ENCODE measurements around the gene SMCHD1. TPM values are rescaled to one million over a fixed set of nuclear protein-coding genes. Genes with fewer than 3 reads are reported as not detected.

Gene SMCHD1
- total and polyA plus RNA-seq, 10 of the 15 experiments (the other 5 are each of a cell fraction or from before 2014, with no cell fraction given): 6.0 to 110 (median 48.0) TPM

DNA sequence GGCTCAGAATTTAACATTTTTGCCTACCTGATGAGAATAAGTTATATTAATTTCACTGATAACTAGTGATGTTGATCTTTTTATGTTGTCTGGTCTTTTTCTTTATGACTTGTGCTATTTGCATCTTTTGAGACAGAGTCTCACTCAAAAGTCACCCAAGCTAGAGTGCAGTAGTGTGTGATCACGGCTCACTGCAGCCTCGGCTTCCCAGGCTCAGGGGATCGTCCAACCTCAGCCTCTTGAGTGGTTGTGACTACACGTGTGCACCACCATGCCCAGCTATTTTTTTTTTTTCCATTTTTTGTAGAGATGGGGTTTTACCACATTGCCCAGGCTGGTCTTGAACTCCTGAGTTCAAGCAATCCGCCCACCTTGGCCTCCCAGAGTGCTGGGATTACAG lies 7.5 kb downstream of the SMCHD1 start:
- Histone ChIP-seq H3K4me2 (ENCODE audit: control insufficient read depth, insufficient read depth) (peak overlapping the region; percentile 11), H3K27ac (ENCODE audit: control insufficient read depth, insufficient read depth) (no peak overlapping the region), H3K4me1 (ENCODE audit: control insufficient read depth, insufficient read depth, low read length) (peaks cover 3% of the 10 kb centered on the region), H3K9me3 (replicated peaks; ENCODE audit: control insufficient read depth, insufficient read depth, low read length) (peaks cover 5% of the 10 kb centered on the region; the same call in 2 of the 3 replicates), H3K9ac (ENCODE audit: control insufficient read depth, insufficient read depth, low read length) (no peak overlapping the region), H3K79me2 (ENCODE audit: control insufficient read depth, insufficient read depth, low read length) (peaks cover 85% of the 10 kb centered on the region), H3K27me3 (replicated peaks in 1 of 2; ENCODE audit: control insufficient read depth in 2 of 2, insufficient read depth in 2 of 2, low read length in 1 of 2) (no peaks in the 10 kb centered on the region), H3K4me3 (no peak overlapping the region), H2AFZ (ENCODE audit: control insufficient read depth, low read depth, low read length) (no peak overlapping the region), H4K20me1 (ENCODE audit: control insufficient read depth, insufficient read depth) (no peaks in the 10 kb centered on the region; the same call in 1 of the 2 replicates), H3K36me3 (ENCODE audit: control insufficient read depth in 2 of 2, insufficient read depth in 2 of 2, low read length in 1 of 2) (peaks cover 0 to 13% of the 10 kb centered on the region in 2 experiments; a peak in 2 of 4 replicates)
- BruUV-seq (replicated peaks): no TSS peak
- ChIA-PET SMC1A (ENCODE audit: uncharacterized antibody, unreplicated experiment) (interaction anchor here (1.0 kb wide), 1 partner anchor 21 kb away, joined by 3 read pairs; no protein-coding TSS in a partner anchor), POLR2A (interaction anchor here (0.5 kb wide), 1 partner anchor 163 kb away, joined by 4 read pairs; no protein-coding TSS in a partner anchor), CTCF (interaction anchor here (1.3 kb wide), 1 partner anchor 11 kb away, joined by 4 read pairs; no protein-coding TSS in a partner anchor), RAD21 (ENCODE audit: unreplicated experiment) (no interaction called here)
- 18% methylated on average over 5 of the region's 5 CpGs for WGBS (ENCODE audit: insufficient coverage, insufficient replicate concordance, low lambda C conversion rate, missing lambda C conversion rate)
- in situ Hi-C loops (cut with MboI) (no loop called here), intact Hi-C loops (cut with micrococcal nuclease; ENCODE audit: unreplicated experiment) (no loop called here)
- ATAC-seq (peak; percentile 75), DNase-seq (ENCODE audit: low read depth, low spot score) (no peak), FAIRE-seq (no peak)
- TF ChIP-seq SP1 (IDR thresholded peaks at IDR 0.05; ENCODE audit: low read depth, low read length): no peak
- no peak for TF ChIP-seq STAT3 (IDR thresholded peaks at IDR 0.05; ENCODE audit: low read depth, low read length)
- no peak for TF ChIP-seq SMAD5 (IDR thresholded peaks at IDR 0.05; ENCODE audit: low read depth)
- no peak for TF ChIP-seq MTA2 (IDR thresholded peaks at IDR 0.05; ENCODE audit: low read depth)
- no peak for TF ChIP-seq BCL3 (IDR thresholded peaks at IDR 0.05; ENCODE audit: borderline replicate concordance, insufficient read depth, low read depth, low read length, poor library complexity, severe bottlenecking)
- TF ChIP-seq KDM1A (IDR thresholded peaks at IDR 0.05; ENCODE audit: borderline replicate concordance): no peak
- TF ChIP-seq EED (IDR thresholded peaks at IDR 0.05; ENCODE audit: low read depth): no peak
- TF ChIP-seq NR2C2 (IDR thresholded peaks at IDR 0.05; ENCODE audit: borderline replicate concordance, control insufficient read depth, insufficient read length, low read depth): no peak
- no peak for TF ChIP-seq SPI1 (IDR thresholded peaks at IDR 0.05; ENCODE audit: borderline replicate concordance, insufficient read depth, low read depth, low read length)
- TF ChIP-seq ZNF24 (IDR thresholded peaks at IDR 0.05): no peak
- TF ChIP-seq, protein P1, sequence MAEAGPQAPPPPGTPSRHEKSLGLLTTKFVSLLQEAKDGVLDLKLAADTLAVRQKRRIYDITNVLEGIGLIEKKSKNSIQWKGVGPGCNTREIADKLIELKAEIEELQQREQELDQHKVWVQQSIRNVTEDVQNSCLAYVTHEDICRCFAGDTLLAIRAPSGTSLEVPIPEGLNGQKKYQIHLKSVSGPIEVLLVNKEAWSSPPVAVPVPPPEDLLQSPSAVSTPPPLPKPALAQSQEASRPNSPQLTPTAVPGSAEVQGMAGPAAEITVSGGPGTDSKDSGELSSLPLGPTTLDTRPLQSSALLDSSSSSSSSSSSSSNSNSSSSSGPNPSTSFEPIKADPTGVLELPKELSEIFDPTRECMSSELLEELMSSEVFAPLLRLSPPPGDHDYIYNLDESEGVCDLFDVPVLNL (IDR thresholded peaks at IDR 0.05; ENCODE audit: low read depth, low read length): no peak
- TF ChIP-seq IRF4 (IDR thresholded peaks at IDR 0.05; ENCODE audit: low read depth, low read length): no peak
- TF ChIP-seq SREBF2 (IDR thresholded peaks at IDR 0.05; ENCODE audit: low read length): no peak
- no peak for TF ChIP-seq RFX5 (IDR thresholded peaks at IDR 0.05; ENCODE audit: low read depth, low read length)
- TF ChIP-seq, protein P2, sequence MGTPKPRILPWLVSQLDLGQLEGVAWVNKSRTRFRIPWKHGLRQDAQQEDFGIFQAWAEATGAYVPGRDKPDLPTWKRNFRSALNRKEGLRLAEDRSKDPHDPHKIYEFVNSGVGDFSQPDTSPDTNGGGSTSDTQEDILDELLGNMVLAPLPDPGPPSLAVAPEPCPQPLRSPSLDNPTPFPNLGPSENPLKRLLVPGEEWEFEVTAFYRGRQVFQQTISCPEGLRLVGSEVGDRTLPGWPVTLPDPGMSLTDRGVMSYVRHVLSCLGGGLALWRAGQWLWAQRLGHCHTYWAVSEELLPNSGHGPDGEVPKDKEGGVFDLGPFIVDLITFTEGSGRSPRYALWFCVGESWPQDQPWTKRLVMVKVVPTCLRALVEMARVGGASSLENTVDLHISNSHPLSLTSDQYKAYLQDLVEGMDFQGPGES (IDR thresholded peaks at IDR 0.05): no peak
- TF ChIP-seq SUZ12 (IDR thresholded peaks at IDR 0.05; ENCODE audit: unreplicated experiment): no peak
- TF ChIP-seq ZNF592 (IDR thresholded peaks at IDR 0.05): no peak
- no peak for TF ChIP-seq POLR2A (IDR thresholded peaks at IDR 0.05; ENCODE audit: low read depth, low read length)
- TF ChIP-seq RELA (IDR thresholded peaks at IDR 0.05; ENCODE audit: borderline replicate concordance, partially characterized antibody): no peak
